WI38 (cell line): ENCODE results near the gene ANAPC7.
"Not testable (repeated sequence)": the region's sequence is repeated elsewhere in the genome, so short reads cannot be mapped to it uniquely, and the experiment has no call there.

Experiments used
- H3K4me3 ChIP-seq: 2 replicates; pipeline ENCODE4 v1.5.1; 2011; ENCODE audit warnings: low read depth, mild to moderate bottlenecking, control low read depth, low read length
- TF ChIP-seq, protein P1 (sequence below): IDR thresholded peaks from 2 replicates; pipeline ENCODE4 v1.5.1; 2012; ENCODE audit warnings: low read depth, mild to moderate bottlenecking, control low read depth, low read length

The ANAPC7 gene

GRCh38 chr12:110382683-110383082 is 20.8 kb downstream of the ANAPC7 start:
- TF ChIP-seq, protein P1, sequence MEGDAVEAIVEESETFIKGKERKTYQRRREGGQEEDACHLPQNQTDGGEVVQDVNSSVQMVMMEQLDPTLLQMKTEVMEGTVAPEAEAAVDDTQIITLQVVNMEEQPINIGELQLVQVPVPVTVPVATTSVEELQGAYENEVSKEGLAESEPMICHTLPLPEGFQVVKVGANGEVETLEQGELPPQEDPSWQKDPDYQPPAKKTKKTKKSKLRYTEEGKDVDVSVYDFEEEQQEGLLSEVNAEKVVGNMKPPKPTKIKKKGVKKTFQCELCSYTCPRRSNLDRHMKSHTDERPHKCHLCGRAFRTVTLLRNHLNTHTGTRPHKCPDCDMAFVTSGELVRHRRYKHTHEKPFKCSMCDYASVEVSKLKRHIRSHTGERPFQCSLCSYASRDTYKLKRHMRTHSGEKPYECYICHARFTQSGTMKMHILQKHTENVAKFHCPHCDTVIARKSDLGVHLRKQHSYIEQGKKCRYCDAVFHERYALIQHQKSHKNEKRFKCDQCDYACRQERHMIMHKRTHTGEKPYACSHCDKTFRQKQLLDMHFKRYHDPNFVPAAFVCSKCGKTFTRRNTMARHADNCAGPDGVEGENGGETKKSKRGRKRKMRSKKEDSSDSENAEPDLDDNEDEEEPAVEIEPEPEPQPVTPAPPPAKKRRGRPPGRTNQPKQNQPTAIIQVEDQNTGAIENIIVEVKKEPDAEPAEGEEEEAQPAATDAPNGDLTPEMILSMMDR: no peak
- H3K4me3 ChIP-seq: no peak overlapping the region

DNA sequence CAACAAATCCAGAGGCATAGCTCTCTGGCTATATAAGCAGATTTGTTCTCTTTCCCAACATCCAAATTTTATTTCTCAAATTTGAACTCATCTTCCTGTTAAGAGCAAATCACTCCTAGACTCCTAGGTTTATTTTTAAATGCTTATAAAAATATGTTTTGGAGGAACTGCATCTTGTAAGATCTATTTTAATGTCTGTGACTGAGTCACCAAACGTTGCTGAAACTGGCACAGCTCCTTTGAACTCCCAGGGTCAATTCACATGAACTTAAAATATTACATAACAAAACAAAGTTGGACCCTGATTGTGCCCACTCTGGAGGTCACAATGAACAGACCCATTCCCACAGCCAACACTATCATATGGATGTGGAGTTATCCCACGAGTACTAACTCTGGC is 23.9 kb downstream of the ANAPC7 start:
- no peak overlapping the region for H3K4me3 ChIP-seq
- TF ChIP-seq, protein P1: no peak

- no peak overlapping the region for H3K4me3 ChIP-seq
- TF ChIP-seq, protein P1: no peak
These were observed 24.3 kb downstream of the ANAPC7 start for GRCh38 chr12:110379197-110379596.

- H3K4me3 ChIP-seq: not testable (repeated sequence)
These were observed 25.2 kb downstream of the ANAPC7 start for GRCh38 chr12:110378131-110378790.

GRCh38 chr12:110373962-110374611 is 29.4 kb downstream of the ANAPC7 start:
- TF ChIP-seq, protein P1: no peak
- H3K4me3 ChIP-seq: no peak overlapping the region

- no peak overlapping the region for H3K4me3 ChIP-seq
- TF ChIP-seq, protein P1: no peak
These were observed 30.1 kb downstream of the ANAPC7 start for GRCh38 chr12:110373425-110373824.

DNA sequence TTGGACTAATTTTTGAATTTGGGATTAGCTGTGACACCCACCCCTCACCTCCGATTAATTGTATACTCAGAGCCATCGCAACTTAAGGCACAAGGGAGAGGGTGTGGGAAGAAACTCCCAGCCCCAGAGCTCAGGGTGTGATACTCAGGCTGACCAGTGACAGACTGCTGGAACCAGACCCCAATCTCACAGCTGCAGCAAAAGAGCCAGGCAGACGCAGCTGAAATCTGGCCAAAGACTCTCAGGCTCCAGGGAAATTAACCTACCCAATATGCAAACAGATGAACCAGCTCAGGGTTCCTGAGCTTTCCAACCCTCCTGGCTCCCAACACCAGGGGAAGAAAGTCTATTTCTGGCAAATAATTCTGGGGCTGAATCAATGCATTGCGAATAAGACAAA is 30.5 kb downstream of the ANAPC7 start:
- TF ChIP-seq, protein P1: no peak

More for the DNA sequence above, 30.5 kb downstream of the ANAPC7 start:
- H3K4me3 ChIP-seq: no peak overlapping the region
